Caco-2 (cell line): Measurements from ENCODE around the gene GALNT18. TPM values are rescaled to one million over a fixed set of nuclear protein-coding genes. Genes with fewer than 3 reads are reported as not detected.
A peak's percentile ranks its signal among the peaks of the same experiment; 100 is the strongest.

Experiments used
- BruUV-seq: library from RNA; stranded (reverse); fragments of 400-500 nt; replicated peaks from 2 replicates; lab custom pipeline; 2021; lab: Mats Ljungman, UMichigan
- CTCF ChIA-PET: fragments of 300-600 bp; sonication (Branson Sonifier 250); formaldehyde crosslinking; loops from one replicate; lab custom pipeline; 2022; ENCODE audit warnings: antibody characterized with exemption; lab: Charles Lee
- POLR2A ChIA-PET: fragments of 300-600 bp; sonication (Branson Sonifier 250); formaldehyde crosslinking; loops from one replicate; lab custom pipeline; 2022; ENCODE audit warnings: antibody characterized with exemption; lab: Charles Lee
- DNase-seq, 2 experiments: peaks; one replicate each; pipeline versions ENCODE4 v3.0.0 to v3.0.0-alpha.2; 2020 to 2022
- H3K27me3 ChIP-seq: replicated peaks from 2 replicates; pipeline ENCODE4 v1.6.0; 2011; ENCODE audit warnings: low read length; ENCODE audit not compliant: control insufficient read depth, insufficient read depth
- H3K36me3 ChIP-seq: 2 replicates; pipeline ENCODE4 v1.5.1; 2011; ENCODE audit warnings: low read length; ENCODE audit not compliant: control insufficient read depth, insufficient read depth
- H3K4me1 ChIP-seq: fragments of 250-450 bp; sonication (Bioruptor Pico); 2 replicates; pipeline ENCODE4 v1.5.1; 2020; ENCODE audit warnings: mild to moderate bottlenecking
- H3K4me3 ChIP-seq: 2 replicates; pipeline ENCODE4 v1.5.1; 2011; ENCODE audit warnings: low read depth, mild to moderate bottlenecking, control low read depth, low read length
- H3K9me3 ChIP-seq: fragments of 250-450 bp; sonication (Bioruptor Pico); 2 replicates; pipeline ENCODE4 v1.5.1; 2020; ENCODE audit warnings: mild to moderate bottlenecking, moderate library complexity
- H3K27ac Mint-ChIP-seq: one replicate; pipeline ENCODE4 v1.8.0; 2022; ENCODE audit warnings: mixed read lengths; ENCODE audit not compliant: unreplicated experiment
- H3K27me3 Mint-ChIP-seq: one replicate; pipeline ENCODE4 v1.8.0; 2022; ENCODE audit warnings: mixed read lengths; ENCODE audit not compliant: insufficient read depth, unreplicated experiment
- H3K36me3 Mint-ChIP-seq: one replicate; pipeline ENCODE4 v1.8.0; 2022; ENCODE audit warnings: mild to moderate bottlenecking, mixed read lengths; ENCODE audit not compliant: insufficient read depth, unreplicated experiment
- H3K4me1 Mint-ChIP-seq: one replicate; pipeline ENCODE4 v1.8.0; 2022; ENCODE audit warnings: low read depth, mixed read lengths; ENCODE audit not compliant: unreplicated experiment
- H3K4me3 Mint-ChIP-seq: one replicate; pipeline ENCODE4 v1.8.0; 2022; ENCODE audit warnings: mild to moderate bottlenecking, moderate library complexity, mixed read lengths; ENCODE audit not compliant: unreplicated experiment
- H3K9me3 Mint-ChIP-seq: one replicate; pipeline ENCODE4 v1.8.0; 2022; ENCODE audit warnings: mixed read lengths; ENCODE audit not compliant: unreplicated experiment
- intact Hi-C: fragments of 100-400 bp; cut with micrococcal nuclease; formaldehyde crosslinking; loops from one replicate; pipeline ENCODE4 v1.10.0; 2022; ENCODE audit not compliant: unreplicated experiment
- total RNA-seq: library from RNA; stranded (reverse); gene quantifications from 2 replicates; pipeline ENCODE4 v1.2.3, GENCODE V29; 2022
- TF ChIP-seq, protein P1 (sequence below), 2 experiments: fragments of 200-600 bp in 1 of 2; IDR thresholded peaks; 1 replicate in 1 of 2; 2 replicates in 1 of 2; pipeline versions ENCODE4 v1.5.1 to v1.8.0; 2011 to 2022; ENCODE audit warnings: antibody characterized with exemption in 1 of 2, control low read depth in 1 of 2, inconsistent platforms in 1 of 2, low read depth in 1 of 2, low read length in 1 of 2, mild to moderate bottlenecking in 1 of 2, moderate library complexity in 1 of 2; ENCODE audit not compliant: insufficient read depth in 1 of 2, severe bottlenecking in 1 of 2, unreplicated experiment in 1 of 2

Gene GALNT18
- total RNA-seq, 1 experiment from 2014 or later, result 0.43 TPM

DNA sequence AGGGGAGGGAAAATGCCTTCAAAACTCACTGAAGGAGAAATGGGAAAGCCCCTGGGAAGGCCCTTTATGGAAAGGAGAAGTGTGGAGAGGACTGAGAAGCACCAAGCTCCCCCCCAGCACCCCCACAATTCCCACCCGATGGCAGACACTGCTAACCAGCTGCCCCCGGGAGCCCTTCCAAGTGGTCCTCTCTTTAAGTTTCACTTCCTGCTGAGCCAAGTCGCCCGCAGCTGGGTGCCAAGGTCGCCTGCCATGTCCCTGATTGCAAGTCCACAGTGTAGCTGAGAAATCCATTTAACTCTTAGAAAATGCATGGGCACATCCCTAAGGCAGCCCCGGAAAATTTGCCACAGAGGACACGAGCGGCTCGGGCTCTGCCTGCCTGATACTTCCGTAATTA is 68.2 kb downstream of the GALNT18 start:
- CTCF ChIA-PET, result no interaction called here
- Mint-ChIP-seq H3K27me3 (peaks cover 5% of the 10 kb centered on the region), H3K4me1 (no peaks in the 10 kb centered on the region), H3K36me3 (no peaks in the 10 kb centered on the region), H3K4me3 (no peak overlapping the region), H3K9me3 (no peaks in the 10 kb centered on the region), H3K27ac (no peak overlapping the region)
- BruUV-seq, result no TSS peak
- DNase-seq, result no peak
- Histone ChIP-seq H3K4me3 (no peak overlapping the region), H3K4me1 (peaks cover 12% of the 10 kb centered on the region), H3K9me3 (no peaks in the 10 kb centered on the region), H3K27me3 (no peaks in the 10 kb centered on the region), H3K36me3 (no peaks in the 10 kb centered on the region)
- TF ChIP-seq, protein P1, sequence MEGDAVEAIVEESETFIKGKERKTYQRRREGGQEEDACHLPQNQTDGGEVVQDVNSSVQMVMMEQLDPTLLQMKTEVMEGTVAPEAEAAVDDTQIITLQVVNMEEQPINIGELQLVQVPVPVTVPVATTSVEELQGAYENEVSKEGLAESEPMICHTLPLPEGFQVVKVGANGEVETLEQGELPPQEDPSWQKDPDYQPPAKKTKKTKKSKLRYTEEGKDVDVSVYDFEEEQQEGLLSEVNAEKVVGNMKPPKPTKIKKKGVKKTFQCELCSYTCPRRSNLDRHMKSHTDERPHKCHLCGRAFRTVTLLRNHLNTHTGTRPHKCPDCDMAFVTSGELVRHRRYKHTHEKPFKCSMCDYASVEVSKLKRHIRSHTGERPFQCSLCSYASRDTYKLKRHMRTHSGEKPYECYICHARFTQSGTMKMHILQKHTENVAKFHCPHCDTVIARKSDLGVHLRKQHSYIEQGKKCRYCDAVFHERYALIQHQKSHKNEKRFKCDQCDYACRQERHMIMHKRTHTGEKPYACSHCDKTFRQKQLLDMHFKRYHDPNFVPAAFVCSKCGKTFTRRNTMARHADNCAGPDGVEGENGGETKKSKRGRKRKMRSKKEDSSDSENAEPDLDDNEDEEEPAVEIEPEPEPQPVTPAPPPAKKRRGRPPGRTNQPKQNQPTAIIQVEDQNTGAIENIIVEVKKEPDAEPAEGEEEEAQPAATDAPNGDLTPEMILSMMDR (IDR thresholded peaks at IDR 0.05; ENCODE audit: insufficient read depth in 1 of 2, low read depth in 1 of 2, low read length in 1 of 2, severe bottlenecking in 1 of 2, unreplicated experiment in 1 of 2), result no peak
- POLR2A ChIA-PET, result no interaction called here
- intact Hi-C loops, result no loop called here

DNA sequence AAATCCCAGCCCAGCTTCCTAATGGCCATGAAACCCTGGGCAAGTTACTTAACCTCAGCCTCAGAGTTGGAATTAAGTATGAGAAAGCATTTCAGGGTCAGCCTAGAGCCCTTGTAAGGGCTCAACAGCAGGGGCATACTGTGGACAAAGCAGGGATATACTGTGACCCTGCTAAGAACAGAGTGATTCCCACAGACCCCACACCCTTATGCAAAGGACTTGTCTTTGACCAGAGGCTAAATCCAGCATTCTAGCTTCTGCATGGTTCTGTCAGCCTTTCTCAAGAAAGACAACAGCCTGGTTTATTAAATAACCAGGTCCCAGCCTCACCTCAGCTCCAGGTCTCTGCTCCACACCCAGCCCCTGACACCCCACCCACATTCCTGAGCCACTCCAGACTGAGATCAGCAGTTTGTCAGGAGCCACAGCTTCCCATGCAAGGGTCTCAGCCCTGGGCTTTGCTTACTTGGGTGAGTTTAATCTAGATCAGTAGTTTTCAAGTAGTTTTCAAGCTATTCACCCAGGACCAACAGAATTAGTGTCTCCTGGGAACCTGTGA is 69.2 kb downstream of the GALNT18 start:
- Mint-ChIP-seq H3K36me3 (no peaks in the 10 kb centered on the region), H3K4me3 (no peak overlapping the region), H3K27ac (no peak overlapping the region), H3K4me1 (no peaks in the 10 kb centered on the region), H3K9me3 (no peaks in the 10 kb centered on the region), H3K27me3 (peaks cover 9% of the 10 kb centered on the region)
- intact Hi-C loops, result no loop called here
- BruUV-seq, result no TSS peak
- TF ChIP-seq, protein P1 (IDR thresholded peaks at IDR 0.05; ENCODE audit: insufficient read depth in 1 of 2, low read depth in 1 of 2, low read length in 1 of 2, severe bottlenecking in 1 of 2, unreplicated experiment in 1 of 2), result no peak
- no peak overlapping the region for H3K4me3 ChIP-seq
- H3K9me3 ChIP-seq, result no peaks in the 10 kb centered on the region
- DNase-seq, result peak; percentile 26 to 60
- peaks cover 12% of the 10 kb centered on the region for H3K4me1 ChIP-seq
- no peaks in the 10 kb centered on the region for H3K36me3 ChIP-seq
- H3K27me3 ChIP-seq, result no peaks in the 10 kb centered on the region
- ChIA-PET CTCF (no interaction called here), POLR2A (no interaction called here)

DNA sequence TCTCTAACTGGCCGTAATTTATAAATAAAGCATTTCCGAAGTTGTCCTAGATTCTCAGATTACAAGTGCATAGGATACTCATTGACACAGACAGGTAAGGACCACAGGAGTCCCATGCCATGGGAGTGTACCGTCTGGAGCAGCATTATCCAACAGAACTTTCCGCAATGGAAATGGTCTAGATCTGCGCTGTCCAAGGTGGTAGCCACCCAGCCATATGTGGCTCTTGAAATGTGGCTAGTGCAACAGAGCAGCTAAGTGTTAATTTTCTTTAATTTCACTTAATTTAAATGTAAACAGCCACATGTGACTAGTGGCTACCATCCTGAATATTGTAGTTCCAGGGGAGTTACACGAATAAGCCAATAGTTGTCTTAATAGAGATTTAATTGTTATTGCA is 71.3 kb downstream of the GALNT18 start:
- peaks cover 14% of the 10 kb centered on the region for H3K27me3 Mint-ChIP-seq
- no peaks in the 10 kb centered on the region for H3K36me3 Mint-ChIP-seq
- ChIA-PET CTCF (no interaction called here), POLR2A (no interaction called here)
- Histone ChIP-seq H3K4me1 (peaks cover 12% of the 10 kb centered on the region), H3K27me3 (no peaks in the 10 kb centered on the region), H3K4me3 (no peak overlapping the region), H3K9me3 (no peaks in the 10 kb centered on the region), H3K36me3 (no peaks in the 10 kb centered on the region)
- H3K27ac Mint-ChIP-seq, result no peak overlapping the region
- no peak for DNase-seq
- intact Hi-C loops, result no loop called here
- H3K9me3 Mint-ChIP-seq, result no peaks in the 10 kb centered on the region
- no peaks in the 10 kb centered on the region for H3K4me1 Mint-ChIP-seq
- no TSS peak for BruUV-seq
- TF ChIP-seq, protein P1 (IDR thresholded peaks at IDR 0.05; ENCODE audit: insufficient read depth in 1 of 2, low read depth in 1 of 2, low read length in 1 of 2, severe bottlenecking in 1 of 2, unreplicated experiment in 1 of 2), result no peak
- no peak overlapping the region for H3K4me3 Mint-ChIP-seq
